Measurements from ENCODE around the gene NDFIP1.
"Not testable (repeated sequence)": the region's sequence is repeated elsewhere in the genome, so short reads cannot be mapped to it uniquely, and the experiment has no call there.

The NDFIP1 gene, protein sequence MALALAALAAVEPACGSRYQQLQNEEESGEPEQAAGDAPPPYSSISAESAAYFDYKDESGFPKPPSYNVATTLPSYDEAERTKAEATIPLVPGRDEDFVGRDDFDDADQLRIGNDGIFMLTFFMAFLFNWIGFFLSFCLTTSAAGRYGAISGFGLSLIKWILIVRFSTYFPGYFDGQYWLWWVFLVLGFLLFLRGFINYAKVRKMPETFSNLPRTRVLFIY

DNA sequence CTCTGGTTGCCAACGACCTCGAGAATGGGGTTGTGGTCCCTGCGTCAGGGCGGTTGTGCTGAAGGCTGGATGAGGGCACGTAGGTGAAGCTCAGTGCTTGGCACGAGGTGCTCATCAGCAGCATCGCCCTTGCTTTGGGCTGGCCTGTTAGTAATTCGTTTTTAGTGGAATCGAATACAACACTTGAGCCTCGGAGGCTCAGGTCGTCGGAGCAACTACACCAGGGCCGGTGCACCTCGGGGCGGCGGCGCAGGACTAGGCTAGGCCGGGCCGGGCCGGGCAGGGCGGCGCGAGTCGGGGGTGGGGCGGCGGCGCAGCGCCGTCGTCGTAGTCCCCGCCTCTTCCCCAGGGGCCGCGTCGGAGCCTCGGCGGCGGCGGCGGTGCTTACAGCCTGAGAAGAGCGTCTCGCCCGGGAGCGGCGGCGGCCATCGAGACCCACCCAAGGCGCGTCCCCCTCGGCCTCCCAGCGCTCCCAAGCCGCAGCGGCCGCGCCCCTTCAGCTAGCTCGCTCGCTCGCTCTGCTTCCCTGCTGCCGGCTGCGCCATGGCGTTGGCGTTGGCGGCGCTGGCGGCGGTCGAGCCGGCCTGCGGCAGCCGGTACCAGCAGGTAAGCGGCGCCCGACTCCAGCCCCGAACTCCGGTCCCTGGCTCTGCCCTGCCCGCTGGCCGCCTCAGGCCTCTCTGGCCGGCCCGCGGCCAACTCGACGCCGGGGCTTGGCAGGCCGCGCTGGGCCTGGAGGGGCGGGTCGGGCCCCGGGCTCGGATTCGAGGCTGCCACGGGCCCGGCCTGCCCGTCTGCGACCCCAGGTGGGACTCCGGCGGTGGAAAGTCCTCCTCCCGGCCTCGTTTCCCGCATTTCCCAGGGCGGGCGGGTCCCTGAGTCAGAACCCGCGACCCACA is at the start of gene NDFIP1:
Gene NDFIP1, plus strand, starts transcription at position 348 of the 899 bp plus-strand sequence. Its CDS starts 196 bp downstream, at position 544.
- peak; percentile 61 to 81 for DNase-seq (ENCODE audit: low read depth in 2 of 2)

DNA sequence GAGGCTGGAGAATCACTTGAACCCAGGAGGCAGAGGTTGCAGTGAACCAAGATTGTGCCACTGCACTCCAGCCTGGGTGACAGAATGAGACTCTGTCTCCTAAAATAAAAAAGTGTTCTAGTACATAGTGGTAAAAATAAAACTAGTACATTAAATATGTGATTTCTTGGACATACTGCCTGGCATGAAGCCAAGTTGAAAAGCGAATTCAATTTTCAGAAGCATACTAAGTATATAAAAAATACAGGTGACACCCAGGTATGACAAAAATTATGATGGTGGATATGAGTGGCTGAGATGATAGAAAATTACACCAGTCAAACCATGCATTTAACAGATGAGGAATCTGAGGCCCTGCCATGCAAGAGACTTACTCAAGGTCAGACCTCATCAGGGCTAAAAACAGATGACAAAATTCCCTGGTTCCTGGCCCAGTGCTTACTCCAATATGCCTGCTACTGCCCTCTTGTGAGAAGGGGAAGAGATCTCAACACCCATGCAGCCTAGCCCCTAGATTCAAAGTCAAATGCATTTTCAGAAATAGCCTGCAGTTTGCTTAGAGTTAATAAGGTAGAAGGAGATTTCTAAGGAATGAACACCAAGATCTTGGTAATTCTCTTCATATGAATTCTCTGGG is 49.2 kb upstream of the NDFIP1 start:
- DNase-seq (ENCODE audit: low read depth in 2 of 2), result no peak

DNA sequence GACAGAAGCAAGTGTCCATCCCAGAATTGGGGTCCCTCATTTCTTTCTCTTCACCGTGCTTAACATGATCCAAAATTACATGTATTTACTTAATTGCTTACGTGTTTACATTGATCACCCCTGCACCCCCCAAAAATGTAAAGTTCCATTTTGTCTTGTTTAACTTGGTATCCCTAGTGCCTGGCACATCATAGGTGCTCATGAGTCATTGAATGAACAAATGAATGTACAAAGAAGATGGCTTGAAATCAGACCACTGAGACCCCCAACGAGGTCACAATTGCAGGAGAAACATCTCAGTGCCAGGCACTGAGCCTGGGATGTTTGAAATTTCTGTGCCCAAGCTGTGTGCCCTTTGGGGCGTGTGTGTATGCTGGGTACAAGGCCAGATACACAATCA is 45.2 kb upstream of the NDFIP1 start:
- no peak for DNase-seq (ENCODE audit: low read depth in 2 of 2)

DNA sequence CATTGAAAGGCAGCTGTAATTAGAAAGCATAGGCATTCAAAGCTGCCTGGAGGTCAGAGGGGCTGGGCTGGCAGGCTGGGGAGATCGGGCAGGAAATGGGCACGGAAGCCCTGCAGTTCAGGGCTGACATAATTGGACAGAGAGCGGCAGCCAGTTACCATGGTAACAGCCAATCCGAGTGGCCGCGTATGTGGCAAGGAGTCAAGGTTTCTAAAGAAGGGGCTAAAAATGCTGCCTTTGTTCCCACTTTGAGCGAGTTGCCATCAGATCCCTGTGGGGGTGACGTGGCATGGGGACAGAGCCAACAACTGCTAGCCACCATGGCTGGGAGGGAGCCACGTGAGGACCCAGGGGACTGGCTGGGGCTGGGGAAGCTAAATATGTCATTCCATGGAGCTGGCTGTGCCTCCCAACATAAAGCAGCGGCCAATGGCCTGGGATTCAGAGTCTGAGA is 44.7 kb upstream of the NDFIP1 start:
- peak in 1 of 2 donors; percentile 8 for DNase-seq (ENCODE audit: low read depth in 2 of 2)

DNA sequence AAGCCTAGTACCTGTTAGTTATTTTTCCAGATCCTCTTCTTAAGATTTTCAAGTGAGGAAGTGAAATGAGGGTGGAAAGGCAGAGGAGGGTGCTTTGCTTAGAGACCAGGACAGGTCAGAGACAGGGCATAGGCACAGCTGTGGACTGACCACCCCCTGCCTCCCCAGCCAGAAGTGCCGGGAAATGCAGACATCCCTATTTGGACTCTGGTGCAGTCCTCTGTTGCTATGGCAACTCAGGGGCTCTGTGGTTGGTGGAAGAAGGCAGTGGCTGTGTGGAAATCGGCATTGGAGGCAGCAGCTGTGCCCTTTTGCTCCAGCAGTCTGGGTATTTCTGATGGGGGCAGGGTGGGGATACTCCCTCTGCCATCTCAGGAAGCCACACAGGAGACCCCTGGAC is 43.3 kb upstream of the NDFIP1 start:
- DNase-seq (ENCODE audit: low read depth in 2 of 2), result no peak

DNA sequence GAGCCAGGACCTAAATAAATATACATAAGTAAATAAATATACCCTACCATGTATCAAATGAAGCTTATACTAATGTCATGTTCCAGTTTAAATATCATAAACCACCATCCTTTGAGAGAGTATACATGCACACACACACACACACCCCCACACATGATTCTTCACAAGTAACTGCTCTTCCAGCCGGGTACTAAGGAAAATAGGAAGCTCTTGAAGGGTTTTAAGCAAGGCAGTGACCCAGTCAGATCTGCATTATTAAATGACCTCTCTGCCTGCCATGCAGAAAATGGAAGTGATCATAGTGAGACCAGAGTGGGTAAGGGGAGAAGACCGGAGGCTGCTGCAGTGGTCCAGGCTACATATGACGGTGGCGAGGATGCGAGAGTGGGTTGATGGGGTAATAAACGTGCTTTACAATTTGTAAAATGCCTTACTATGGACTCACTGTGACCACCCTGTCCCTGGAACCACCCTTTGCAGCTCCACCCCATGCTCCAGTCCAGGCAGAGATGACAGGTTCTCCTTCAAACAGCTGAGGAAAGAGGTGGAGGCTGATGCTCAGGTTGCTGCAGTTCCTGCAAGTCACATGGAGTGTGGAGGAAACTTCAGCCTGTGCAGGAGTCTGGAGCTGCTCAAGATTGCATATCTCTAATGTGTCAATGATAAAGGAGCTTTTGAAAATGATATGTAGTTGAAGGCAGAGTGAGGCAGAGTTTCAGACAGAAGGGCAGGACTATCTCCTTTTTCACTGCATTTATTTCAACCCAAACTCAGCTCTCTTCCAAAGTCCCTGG is 38.8 kb upstream of the NDFIP1 start:
- DNase-seq (ENCODE audit: low read depth in 2 of 2), result no peak

DNA sequence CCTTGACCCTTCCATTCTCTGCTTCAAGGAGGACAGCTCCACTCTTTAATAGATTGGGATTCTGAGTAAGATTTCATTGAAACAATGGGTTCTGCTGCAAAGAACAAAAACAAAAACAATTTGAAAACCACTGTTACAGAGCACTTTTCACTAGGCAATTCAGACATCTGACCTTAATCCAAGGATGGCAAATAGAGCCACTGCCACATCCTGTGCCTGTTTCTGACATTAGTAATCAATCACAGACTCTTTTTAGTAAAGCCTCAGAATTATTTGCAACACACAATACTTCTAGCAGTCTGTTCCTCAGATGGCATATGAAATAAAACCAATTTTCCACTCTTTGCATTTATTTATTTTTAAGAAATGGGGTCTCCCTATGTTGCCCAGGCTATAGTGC is 37.8 kb upstream of the NDFIP1 start:
- DNase-seq (ENCODE audit: low read depth in 2 of 2), result no peak

DNA sequence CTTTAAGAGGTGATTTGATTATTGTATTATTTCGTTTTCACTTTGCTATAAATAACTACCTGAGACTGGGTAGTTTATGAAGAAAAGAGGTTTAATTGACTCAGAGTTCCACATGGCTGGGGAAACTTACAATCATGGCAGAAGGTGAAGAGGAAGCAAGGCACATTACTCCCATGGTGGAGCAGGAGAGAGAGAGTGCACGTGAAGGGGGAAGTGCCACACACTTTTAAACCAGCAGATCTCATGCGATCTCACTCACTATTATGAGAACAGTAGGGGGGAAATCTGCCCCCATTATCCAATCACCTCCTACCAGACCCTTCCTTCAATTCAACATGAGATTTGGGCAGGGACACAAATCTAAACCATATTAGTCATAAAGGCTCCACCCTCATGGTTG is 36.1 kb upstream of the NDFIP1 start:
- DNase-seq (ENCODE audit: low read depth in 2 of 2), result no peak

DNA sequence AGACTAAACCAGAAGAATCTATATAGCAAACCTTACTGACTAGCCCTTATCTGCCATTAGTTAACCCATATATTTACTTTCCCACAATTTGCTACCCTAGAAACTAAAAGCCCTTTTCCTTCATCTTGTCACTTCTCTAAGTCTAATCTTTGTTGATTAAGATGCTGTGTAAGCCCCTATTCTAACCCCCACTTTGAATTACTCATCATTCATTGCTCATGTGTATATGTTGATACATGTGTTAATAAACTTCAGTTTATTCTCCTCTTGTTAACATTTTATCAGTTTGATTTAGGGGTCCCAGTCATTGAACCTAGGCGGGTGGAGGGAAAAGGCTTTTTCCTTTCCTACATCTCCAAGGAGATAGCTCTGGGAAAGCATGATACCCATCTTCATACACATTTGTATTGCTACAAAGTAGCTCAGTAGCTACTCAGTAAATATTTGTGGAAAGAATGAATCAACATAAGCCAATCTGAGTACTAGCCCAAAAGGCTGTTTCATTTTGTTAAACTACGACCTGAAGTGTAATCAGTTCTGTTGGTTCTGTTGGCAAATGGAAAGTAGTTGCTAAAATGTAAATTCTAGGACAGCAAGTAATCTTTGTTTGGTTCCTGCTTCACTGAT is 35.1 kb upstream of the NDFIP1 start:
- DNase-seq (ENCODE audit: low read depth in 2 of 2), result no peak

DNA sequence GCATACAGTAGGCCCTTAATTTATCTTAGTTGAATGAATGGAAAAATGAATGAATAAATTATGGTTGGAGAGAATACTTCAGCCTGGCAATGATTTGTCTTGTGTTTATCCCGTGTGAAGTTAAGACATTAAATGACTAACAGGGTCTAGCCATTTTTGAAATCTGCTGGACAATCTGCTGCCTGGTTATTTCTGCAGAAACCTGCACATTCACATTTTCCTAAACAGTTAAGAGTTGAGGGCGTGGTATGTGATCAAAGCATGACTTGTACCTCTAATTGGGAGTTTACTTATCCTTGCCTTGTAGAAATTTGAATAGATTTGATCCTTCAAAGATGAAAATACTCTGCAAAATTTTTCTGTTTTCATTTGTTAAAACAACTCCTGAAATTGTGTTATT is 34.6 kb upstream of the NDFIP1 start:
- DNase-seq (ENCODE audit: low read depth in 2 of 2), result no peak

DNA sequence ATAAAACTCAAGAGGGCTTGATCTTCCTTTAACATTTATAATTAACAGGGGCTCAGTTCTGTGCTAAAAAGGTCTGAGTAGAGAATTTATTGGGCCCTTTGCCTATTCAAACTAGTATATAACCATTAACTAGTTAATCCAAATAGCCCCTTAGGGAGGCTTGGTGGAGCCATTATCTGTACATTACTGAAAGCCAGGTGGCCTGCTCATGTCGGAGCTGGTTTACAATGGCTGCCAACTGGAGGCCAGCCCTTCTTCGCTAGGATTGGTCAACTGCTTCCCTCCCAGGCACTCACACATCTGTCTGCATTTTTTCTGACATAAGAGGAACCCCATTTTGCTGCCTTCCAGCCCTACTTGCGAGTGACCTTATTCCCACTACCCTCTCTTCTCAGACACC is 30.4 kb upstream of the NDFIP1 start:
- DNase-seq (ENCODE audit: low read depth in 2 of 2), result no peak

DNA sequence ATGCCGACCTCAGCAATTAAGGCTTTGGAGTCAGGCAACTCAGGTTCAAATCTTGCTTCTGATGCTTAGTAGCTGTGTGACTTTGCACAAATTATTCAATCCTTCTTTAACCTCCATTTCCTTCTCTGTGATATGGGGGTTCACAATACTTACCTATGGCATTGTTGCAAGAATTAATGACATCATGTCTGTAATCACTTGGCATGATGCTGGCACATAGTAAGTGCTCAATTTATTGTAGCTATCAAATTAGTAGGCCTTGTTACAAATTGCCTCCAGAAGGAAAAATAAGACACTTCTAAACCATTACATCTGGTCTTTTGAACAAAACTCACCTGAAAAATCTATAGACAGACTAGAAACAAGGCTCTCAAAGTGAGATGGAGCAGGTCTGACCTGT is 29.9 kb upstream of the NDFIP1 start:
- DNase-seq (ENCODE audit: low read depth in 2 of 2), result no peak

DNA sequence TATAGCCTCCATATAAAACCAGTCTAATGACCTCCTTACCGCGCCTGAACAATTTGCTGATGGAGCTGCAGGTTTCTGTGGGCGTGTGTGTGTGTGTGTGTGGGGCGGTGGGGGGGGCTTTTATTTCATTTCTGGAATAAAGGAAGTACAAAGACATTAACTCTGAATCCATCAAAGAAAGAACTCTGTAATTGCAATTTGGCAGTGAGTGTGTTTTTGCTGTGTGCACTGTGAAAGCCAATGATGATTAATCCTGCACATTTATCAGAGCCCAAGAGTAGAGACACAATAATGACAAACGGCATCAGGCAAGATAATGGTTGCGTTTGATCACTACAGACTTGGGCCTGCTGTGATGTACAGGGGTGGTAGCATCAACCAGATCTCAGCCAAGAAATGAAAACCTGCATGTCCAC is 29.3 kb upstream of the NDFIP1 start:
- DNase-seq (ENCODE audit: low read depth in 2 of 2), result no peak

DNA sequence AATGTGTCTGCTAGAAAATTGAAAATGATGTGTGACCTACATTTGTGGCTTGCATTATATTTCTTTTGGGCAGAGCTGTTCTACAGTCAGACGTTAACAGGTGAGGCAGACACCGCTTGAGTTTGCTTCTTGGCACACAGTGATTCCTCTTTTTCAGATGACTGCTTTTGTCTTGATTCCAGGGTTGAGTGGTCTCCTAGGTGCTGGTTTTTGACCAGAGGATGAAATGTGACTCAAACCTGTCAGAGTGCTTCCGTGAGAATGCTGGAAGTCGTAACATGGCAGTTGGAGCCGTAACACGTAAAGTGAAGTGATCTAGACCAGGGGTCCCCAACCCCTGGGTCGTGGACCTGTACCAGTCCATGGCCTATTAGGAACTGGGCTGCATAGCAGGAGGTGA is 28.3 kb upstream of the NDFIP1 start:
- DNase-seq (ENCODE audit: low read depth in 2 of 2), result no peak

DNA sequence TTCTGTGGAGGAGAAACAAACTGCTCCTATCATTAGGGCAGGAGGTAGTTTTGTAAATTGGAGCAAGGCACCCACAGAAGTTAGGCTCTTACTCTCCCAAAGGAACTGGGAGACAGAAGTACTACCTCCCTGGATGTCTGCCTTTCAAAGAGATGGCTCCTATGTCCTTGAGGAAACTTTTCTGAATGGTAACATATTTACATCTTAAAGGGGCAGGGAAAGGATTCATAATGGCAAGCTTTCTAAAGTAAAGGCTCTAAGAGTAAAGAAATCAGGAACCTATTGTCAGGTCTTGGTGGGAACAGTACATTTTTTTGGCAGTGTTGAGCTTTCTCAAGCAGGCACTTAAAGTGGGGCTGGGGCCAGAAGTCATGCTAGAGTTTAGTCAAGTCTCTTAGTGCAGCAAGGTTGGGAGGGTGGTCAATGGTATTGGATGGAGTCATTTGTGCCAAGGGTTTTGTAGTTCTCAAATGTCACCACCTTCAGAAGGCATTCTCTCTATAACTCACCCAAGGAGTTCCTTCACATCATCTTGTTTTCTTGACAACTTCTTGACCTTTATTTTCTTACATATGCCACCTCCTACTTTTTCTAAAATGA is 26.3 kb upstream of the NDFIP1 start:
- no peak for DNase-seq (ENCODE audit: low read depth in 2 of 2)

DNA sequence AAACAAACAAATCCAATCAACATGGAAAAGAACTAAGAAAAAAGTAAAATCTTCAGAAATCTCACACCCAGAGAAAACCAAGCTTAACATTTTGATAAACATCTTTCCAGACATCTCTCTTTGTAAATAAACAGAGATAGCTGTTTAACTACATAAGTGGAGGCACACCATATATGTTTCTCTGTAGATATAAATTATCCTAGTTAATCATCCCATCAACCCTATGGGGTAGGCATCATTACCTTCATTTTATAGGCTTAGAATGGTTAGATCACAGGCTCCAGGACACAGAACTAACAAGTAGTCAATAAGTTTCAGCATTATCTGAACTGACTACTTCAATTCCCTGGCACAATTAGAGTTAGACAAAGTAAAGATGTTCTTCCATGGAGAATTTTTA is 22.4 kb upstream of the NDFIP1 start:
- DNase-seq (ENCODE audit: low read depth in 2 of 2), result no peak

DNA sequence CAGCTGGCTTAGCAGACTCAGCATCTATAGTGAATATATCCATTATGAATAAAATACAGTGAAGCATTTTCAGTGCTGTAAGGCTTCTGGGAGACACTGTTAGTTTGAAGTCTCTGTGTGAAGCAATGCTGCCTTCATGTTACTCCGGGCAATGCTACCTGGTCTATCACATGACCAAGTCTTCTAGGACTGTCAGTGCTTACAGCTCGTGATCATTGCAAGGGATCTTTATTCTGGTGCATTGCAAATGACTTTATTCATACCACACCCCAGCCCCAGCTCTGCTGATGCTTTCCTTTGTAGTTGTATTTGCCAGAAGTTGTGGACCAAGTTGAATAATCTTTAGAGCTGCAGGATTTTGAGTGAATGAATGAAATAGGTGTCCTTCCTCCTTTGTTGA is 21.9 kb upstream of the NDFIP1 start:
- DNase-seq (ENCODE audit: low read depth in 2 of 2), result no peak

DNA sequence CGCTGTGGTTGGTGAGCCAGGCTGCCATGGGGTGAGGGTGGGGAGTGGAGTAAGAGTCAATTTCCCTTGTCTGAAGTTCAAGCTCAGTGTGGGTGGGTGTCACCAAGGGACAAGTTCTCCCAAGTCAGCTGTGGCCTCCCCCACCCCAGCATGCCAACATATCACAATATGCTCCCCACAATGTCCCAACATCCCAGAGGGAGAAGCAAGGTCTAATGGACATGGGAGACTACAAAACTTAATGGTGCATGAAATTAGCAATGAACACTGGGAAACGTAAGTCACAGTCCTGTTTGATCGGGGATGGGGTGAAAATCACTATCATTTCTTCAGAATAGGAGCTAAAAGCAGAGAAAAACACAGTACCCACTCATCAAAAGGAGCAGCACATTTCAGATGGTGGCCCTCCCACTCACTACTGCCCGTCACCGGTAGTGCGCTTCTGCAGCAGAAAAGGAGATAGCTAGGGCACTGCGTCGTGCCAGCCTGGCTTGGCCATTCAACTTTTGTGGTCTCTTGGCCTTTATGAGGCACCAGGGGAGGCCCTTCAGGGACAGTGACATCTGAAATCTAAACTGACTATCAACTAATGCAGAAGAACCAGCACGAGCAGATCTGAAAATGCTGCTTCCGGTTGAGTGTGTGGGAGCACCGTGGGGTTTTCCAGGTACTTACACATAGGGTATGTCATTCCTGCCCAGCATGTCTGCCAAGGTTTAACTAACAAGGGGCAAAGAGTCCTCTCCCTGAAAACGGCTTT is 20.5 kb upstream of the NDFIP1 start:
- DNase-seq (ENCODE audit: low read depth in 2 of 2), result peak in 1 of 2 donors; percentile 58

DNA sequence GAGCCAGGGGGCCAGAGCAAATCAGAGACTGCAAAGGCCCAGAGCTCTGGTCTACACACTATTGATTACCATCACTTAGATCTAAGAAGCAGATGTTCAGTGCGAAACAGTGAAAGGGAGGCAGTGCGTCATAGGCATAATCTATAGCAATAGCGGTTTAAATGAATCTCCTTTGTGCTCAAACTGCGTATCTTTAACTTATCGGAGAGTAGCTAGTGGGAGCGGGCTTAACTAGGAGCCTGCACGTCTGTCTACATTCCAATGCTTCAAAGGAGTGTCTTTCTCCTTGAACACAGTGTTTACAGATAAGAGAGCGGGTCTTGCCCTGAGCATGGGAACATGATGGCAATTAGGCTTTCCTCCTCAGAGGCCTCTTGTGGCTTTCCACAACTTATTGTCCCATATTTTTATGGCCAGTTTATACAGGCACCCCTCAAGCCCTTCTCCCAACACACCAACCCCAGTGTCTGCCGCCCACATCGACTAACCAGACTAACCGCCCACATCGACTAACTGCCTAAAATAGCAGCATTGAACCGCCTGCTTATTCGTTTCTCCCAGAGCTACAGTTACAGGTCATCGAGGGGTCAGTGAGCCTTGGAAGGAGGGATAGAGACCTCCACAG is 19.6 kb upstream of the NDFIP1 start:
- DNase-seq (ENCODE audit: low read depth in 2 of 2), result not testable (repeated sequence)

DNA sequence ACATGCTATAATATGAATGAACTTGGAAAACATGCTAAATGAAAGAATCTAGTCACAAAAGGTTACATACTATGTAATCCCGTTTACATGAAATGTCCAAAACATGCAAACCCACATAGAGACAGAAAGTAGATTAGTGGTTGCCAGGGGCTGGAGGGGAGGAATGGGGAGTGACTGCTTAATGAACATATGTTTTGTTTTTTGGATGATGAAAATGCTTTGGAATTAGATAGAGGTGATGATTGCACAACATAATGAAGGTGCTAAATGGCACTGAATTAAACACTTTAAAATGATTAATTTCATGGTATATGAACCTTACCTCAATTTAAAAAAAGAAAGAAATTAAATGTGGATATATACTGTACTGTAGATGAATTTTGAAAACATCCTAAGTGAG is 17.6 kb upstream of the NDFIP1 start:
- DNase-seq (ENCODE audit: low read depth in 2 of 2), result no peak

Measured in stimulated activated CD8-positive, alpha-beta memory T cell treated with anti-CD3 and anti-CD28 coated beads, Interleukin-7, amount 100 ng/mL, for 4 hours (primary cell).